Activated CD4-positive, alpha-beta T cell treated with anti-CD3 and anti-CD28 coated beads, Interleukin-2, amount 10 ng/mL, durations not matched to agents 24 days and 14 days (primary cell): ENCODE measurements around the gene TMEM98. TPM values are rescaled to one million over a fixed set of nuclear protein-coding genes. Genes with fewer than 3 reads are reported as not detected.
"Not testable (repeated sequence)": the region's sequence is repeated elsewhere in the genome, so short reads cannot be mapped to it uniquely, and the experiment has no call there.

ENCODE experiments used
- DNase-seq: peaks from one replicate; pipeline ENCODE4 v3.0.0; 2022
- H3K27ac Mint-ChIP-seq: one replicate; pipeline ENCODE4 v1.8.0; 2022; ENCODE audit warnings: mild to moderate bottlenecking, mixed read lengths
- H3K27me3 Mint-ChIP-seq: one replicate; pipeline ENCODE4 v1.8.0; 2022; ENCODE audit warnings: mixed read lengths
- H3K36me3 Mint-ChIP-seq: one replicate; pipeline ENCODE4 v1.8.0; 2022; ENCODE audit warnings: low read depth, mild to moderate bottlenecking, mixed read lengths
- H3K4me1 Mint-ChIP-seq: one replicate; pipeline ENCODE4 v1.8.0; 2021; ENCODE audit warnings: mixed read lengths
- H3K4me3 Mint-ChIP-seq: one replicate; pipeline ENCODE4 v1.8.0; 2022; ENCODE audit warnings: mild to moderate bottlenecking, moderate library complexity, mixed read lengths
- H3K9me3 Mint-ChIP-seq: one replicate; pipeline ENCODE4 v1.8.0; 2021; ENCODE audit warnings: mixed read lengths
- intact Hi-C: fragments of 100-400 bp; cut with micrococcal nuclease; formaldehyde crosslinking; loops from one replicate; pipeline ENCODE4 v1.15.1; 2023
- total RNA-seq: library from RNA; stranded (reverse); gene quantifications from 2 replicates; pipeline ENCODE4 v1.2.3, GENCODE V29; 2022

The TMEM98 gene
- total RNA-seq, 1 donor from 2014 or later, result 0.82 TPM

DNA sequence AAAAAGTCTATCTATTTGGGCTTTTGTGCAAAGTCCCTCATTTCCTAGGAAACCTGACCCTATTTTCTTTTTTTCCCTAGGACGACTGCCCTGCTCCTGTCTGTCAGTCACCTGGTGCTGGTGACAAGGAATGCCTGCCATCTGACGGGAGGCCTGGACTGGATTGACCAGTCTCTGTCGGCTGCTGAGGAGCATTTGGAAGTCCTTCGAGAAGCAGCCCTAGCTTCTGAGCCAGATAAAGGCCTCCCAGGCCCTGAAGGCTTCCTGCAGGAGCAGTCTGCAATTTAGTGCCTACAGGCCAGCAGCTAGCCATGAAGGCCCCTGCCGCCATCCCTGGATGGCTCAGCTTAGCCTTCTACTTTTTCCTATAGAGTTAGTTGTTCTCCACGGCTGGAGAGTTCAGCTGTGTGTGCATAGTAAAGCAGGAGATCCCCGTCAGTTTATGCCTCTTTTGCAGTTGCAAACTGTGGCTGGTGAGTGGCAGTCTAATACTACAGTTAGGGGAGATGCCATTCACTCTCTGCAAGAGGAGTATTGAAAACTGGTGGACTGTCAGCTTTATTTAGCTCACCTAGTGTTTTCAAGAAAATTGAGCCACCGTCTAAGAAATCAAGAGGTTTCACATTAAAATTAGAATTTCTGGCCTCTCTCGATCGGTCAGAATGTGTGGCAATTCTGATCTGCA lies 12.9 kb downstream of the TMEM98 start:
- Mint-ChIP-seq H3K27ac (no peak overlapping the region), H3K36me3 (no peaks in the 10 kb centered on the region), H3K27me3 (peaks cover 17% of the 10 kb centered on the region), H3K4me3 (no peak overlapping the region), H3K4me1 (peaks cover 5% of the 10 kb centered on the region), H3K9me3 (no peaks in the 10 kb centered on the region)
- intact Hi-C loops, result no loop called here
- no peak for DNase-seq

DNA sequence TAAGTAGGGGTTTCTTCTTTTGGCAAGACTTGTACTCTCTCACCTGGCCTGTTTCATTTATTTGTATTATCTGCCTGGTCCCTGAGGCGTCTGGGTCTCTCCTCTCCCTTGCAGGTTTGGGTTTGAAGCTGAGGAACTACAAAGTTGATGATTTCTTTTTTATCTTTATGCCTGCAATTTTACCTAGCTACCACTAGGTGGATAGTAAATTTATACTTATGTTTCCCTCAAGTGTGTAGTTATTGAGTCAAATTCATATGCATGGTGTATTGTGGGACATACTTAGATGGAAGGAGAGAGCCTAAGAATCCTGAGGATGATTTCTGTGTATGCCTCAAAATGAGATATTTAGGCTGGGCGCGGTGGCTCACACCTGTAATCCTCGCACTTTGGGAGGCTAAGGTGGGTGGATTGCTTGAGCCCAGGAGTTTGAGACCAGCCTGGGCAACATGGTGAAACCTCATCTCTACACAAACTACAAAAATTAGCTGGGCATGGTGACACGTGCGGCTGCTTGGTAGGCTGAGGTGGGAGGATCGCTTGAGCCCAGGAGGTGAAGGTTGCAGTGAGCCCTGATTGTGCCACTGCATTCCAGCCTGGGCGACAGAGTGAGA lies 13.6 kb downstream of the TMEM98 start:
- peaks cover 5% of the 10 kb centered on the region for H3K4me1 Mint-ChIP-seq
- peaks cover 14% of the 10 kb centered on the region for H3K27me3 Mint-ChIP-seq

GRCh38 chr17:32943206-32943605 lies 15.3 kb downstream of the TMEM98 start:
- Mint-ChIP-seq H3K27ac (no peak overlapping the region), H3K36me3 (no peaks in the 10 kb centered on the region), H3K4me1 (no peaks in the 10 kb centered on the region), H3K9me3 (no peaks in the 10 kb centered on the region), H3K27me3 (peaks cover 19% of the 10 kb centered on the region), H3K4me3 (no peak overlapping the region)
- intact Hi-C loops, result no loop called here
- DNase-seq, result no peak

More for the DNA sequence above, 13.6 kb downstream of the TMEM98 start:
- intact Hi-C loops, result no loop called here
- H3K36me3 Mint-ChIP-seq, result no peaks in the 10 kb centered on the region
- no peak for DNase-seq
- no peaks in the 10 kb centered on the region for H3K9me3 Mint-ChIP-seq
- no peak overlapping the region for H3K4me3 Mint-ChIP-seq
- no peak overlapping the region for H3K27ac Mint-ChIP-seq

- Mint-ChIP-seq H3K27ac (no peak overlapping the region), H3K9me3 (no peaks in the 10 kb centered on the region), H3K4me1 (no peaks in the 10 kb centered on the region), H3K4me3 (no peak overlapping the region), H3K27me3 (peaks cover 19% of the 10 kb centered on the region), H3K36me3 (no peaks in the 10 kb centered on the region)
- intact Hi-C loops, result no loop called here
- no peak for DNase-seq
Observed at GRCh38 chr17:32943647-32944191, 15.8 kb downstream of the TMEM98 start.

DNA sequence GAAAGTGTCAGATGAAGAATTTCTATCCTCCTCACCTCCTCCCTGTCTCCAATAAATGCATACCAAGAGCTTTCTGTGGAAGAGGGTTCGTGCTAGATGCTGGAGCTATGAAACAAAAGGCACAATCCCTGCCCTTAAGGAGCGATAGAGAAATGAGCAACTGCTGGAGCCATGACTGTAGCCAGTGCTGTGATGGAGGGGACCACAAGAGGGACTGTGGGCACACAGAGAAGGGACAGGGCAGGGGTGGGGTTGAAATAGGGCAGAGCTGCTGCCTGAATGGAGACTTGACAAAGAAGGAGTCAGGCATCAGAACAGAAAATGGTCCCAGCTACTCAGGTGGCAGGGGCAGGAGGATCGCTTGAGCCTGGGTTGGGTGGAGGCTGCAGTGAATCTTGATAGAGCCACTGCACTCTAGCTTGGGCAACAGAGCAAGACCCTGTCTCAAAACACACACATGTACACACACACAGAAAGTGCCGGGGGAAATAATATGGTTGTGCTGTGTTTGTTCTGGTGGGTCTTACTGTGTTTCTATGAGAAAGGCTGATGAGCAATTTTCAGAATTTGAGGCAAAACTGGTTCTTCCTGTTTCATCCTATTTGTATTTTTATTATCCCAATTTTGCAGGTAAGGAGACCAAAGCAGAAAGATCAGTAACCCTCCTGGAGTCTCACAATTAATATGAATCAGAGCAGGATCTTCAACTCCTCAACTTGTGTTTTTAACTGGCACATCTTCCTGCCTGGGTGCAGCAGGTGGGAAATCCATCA lies 16.5 kb downstream of the TMEM98 start:
- no peak for DNase-seq
- Mint-ChIP-seq H3K36me3 (no peaks in the 10 kb centered on the region), H3K27ac (no peak overlapping the region), H3K4me1 (no peaks in the 10 kb centered on the region), H3K4me3 (no peak overlapping the region), H3K27me3 (peaks cover 23% of the 10 kb centered on the region), H3K9me3 (no peaks in the 10 kb centered on the region)
- intact Hi-C loops, result no loop called here

GRCh38 chr17:32946375-32947135 lies 18.6 kb downstream of the TMEM98 start:
- intact Hi-C loops, result no loop called here
- Mint-ChIP-seq H3K27ac (no peak overlapping the region), H3K36me3 (no peaks in the 10 kb centered on the region), H3K9me3 (no peaks in the 10 kb centered on the region), H3K4me3 (no peak overlapping the region), H3K4me1 (no peaks in the 10 kb centered on the region), H3K27me3 (peaks cover 25% of the 10 kb centered on the region)
- DNase-seq, result no peak

- DNase-seq, result no peak
- intact Hi-C loops, result no loop called here
- Mint-ChIP-seq H3K4me1 (no peaks in the 10 kb centered on the region), H3K4me3 (no peak overlapping the region), H3K9me3 (no peaks in the 10 kb centered on the region), H3K36me3 (no peaks in the 10 kb centered on the region), H3K27ac (no peak overlapping the region), H3K27me3 (peaks cover 33% of the 10 kb centered on the region)
Observed at GRCh38 chr17:32947736-32948135, 19.8 kb downstream of the TMEM98 start.

GRCh38 chr17:32949181-32949580 lies 21.2 kb downstream of the TMEM98 start:
- Mint-ChIP-seq H3K4me3 (no peak overlapping the region), H3K9me3 (no peaks in the 10 kb centered on the region), H3K36me3 (no peaks in the 10 kb centered on the region), H3K27me3 (peaks cover 38% of the 10 kb centered on the region), H3K4me1 (no peaks in the 10 kb centered on the region), H3K27ac (no peak overlapping the region)
- intact Hi-C loops, result no loop called here
- no peak for DNase-seq

DNA sequence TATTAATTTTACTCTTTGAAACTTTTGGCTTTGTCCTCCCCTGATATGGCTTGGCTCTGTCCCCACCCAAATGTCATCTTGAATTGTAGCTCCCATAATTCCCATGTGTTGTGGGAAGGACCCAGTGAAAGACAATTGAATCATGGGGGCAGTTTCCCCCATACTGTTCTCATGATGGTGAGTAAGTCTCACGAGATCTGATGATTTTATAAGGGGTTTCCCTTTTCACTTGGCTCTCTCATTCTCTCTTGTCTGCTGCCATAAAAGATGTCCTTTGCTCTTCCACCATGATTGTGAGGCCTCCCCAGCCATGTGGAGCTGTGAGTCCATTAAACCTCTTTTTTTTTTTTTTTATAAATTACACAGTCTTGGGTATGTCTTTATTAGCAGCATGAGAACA lies 24.5 kb downstream of the TMEM98 start:
- H3K27ac Mint-ChIP-seq, DNase-seq, H3K9me3 Mint-ChIP-seq, H3K36me3 Mint-ChIP-seq, intact Hi-C loops, H3K4me3 Mint-ChIP-seq, H3K4me1 Mint-ChIP-seq: not testable (repeated sequence)
- peaks cover 33% of the 10 kb centered on the region for H3K27me3 Mint-ChIP-seq

DNA sequence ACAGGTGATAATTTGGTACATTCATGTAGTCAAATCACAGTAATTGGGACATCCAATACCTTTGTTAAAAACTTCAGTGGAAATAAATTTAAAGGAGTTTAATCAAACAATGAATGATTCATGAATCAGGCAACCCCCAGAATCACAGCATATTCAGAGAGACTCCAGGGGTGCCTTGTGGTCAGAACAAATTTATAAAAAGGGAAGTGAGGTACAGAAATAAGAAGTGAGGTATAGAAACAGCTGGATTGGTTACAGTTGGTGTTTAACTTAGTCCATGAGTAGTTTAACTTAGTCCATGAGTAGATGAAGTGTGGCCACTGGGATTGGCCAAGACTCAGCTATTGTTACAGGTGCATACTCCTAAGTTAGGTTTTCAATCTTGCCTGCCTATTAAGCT lies 25.1 kb downstream of the TMEM98 start:
- H3K27me3 Mint-ChIP-seq, result peaks cover 34% of the 10 kb centered on the region
- no peak for DNase-seq
- intact Hi-C loops, result no loop called here
- H3K4me3 Mint-ChIP-seq, result no peak overlapping the region
- H3K9me3 Mint-ChIP-seq, result no peaks in the 10 kb centered on the region
- no peak overlapping the region for H3K27ac Mint-ChIP-seq
- H3K36me3 Mint-ChIP-seq, result no peaks in the 10 kb centered on the region
- H3K4me1 Mint-ChIP-seq, result no peaks in the 10 kb centered on the region

GRCh38 chr17:32953857-32954256 lies 25.9 kb downstream of the TMEM98 start:
- Mint-ChIP-seq H3K4me1 (no peaks in the 10 kb centered on the region), H3K36me3 (no peaks in the 10 kb centered on the region), H3K4me3 (no peak overlapping the region), H3K9me3 (no peaks in the 10 kb centered on the region), H3K27me3 (peaks cover 34% of the 10 kb centered on the region), H3K27ac (no peak overlapping the region)
- DNase-seq, result no peak
- intact Hi-C loops, result no loop called here

- H3K4me1 Mint-ChIP-seq, result no peaks in the 10 kb centered on the region
- no peaks in the 10 kb centered on the region for H3K36me3 Mint-ChIP-seq
- H3K9me3 Mint-ChIP-seq, result no peaks in the 10 kb centered on the region
- no peak overlapping the region for H3K4me3 Mint-ChIP-seq
- DNase-seq, result no peak
- intact Hi-C loops, result no loop called here
- peaks cover 34% of the 10 kb centered on the region for H3K27me3 Mint-ChIP-seq
- no peak overlapping the region for H3K27ac Mint-ChIP-seq
Observed at GRCh38 chr17:32954477-32954876, 26.5 kb downstream of the TMEM98 start.

DNA sequence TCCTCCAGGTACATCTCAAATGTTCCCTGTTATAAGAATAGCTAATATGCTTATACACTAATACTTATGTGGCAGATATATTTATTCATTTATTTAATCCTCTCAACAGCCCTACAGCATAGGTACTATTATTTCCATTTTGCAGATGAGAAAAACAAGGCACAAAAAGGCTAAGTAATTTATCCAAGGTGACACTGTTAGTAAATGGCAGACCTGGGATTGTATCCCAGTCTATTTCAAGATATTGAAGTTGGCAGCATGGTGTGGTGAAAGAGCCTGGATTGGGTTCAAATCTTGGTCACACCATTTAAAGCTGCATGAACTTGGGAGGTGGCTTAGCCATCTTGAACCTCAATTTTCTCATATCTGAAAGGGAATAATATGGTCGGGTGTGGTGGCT lies 27.2 kb downstream of the TMEM98 start:
- Mint-ChIP-seq H3K27me3 (peaks cover 34% of the 10 kb centered on the region), H3K36me3 (no peaks in the 10 kb centered on the region), H3K4me3 (no peak overlapping the region), H3K9me3 (no peaks in the 10 kb centered on the region), H3K27ac (no peak overlapping the region), H3K4me1 (no peaks in the 10 kb centered on the region)
- intact Hi-C loops, result no loop called here
- no peak for DNase-seq
